DND-41 (cell line): ENCODE data around the gene C1QL2.

ENCODE experiments used
- ATAC-seq: fragments of 200-7000 bp; cut with Tn5 transposase; 3 replicates; pipeline ENCODE4 v1.9.1; 2021; ENCODE audit warnings: low read depth; ENCODE audit not compliant: insufficient read depth
- DNase-seq: peaks from one replicate; pipeline ENCODE4 v3.0.0-alpha.2; 2020
- H2AFZ ChIP-seq: 2 replicates; pipeline ENCODE4 v1.6.0; 2012; ENCODE audit warnings: low read depth, low read length
- H3K27ac ChIP-seq: 2 replicates; pipeline ENCODE4 v1.5.1; 2012; ENCODE audit warnings: low read length, inconsistent platforms
- H3K27me3 ChIP-seq: fragments of 200-600 bp; sonication (generic); 2 replicates; pipeline ENCODE4 v1.6.0; 2012; ENCODE audit warnings: low read length, mild to moderate bottlenecking, inconsistent platforms; ENCODE audit not compliant: insufficient read depth, poor library complexity
- H3K36me3 ChIP-seq: 2 replicates; pipeline ENCODE4 v1.5.1; 2012; ENCODE audit warnings: low read length, inconsistent platforms; ENCODE audit not compliant: insufficient read depth
- H3K4me1 ChIP-seq: 2 replicates; pipeline ENCODE4 v1.5.1; 2012; ENCODE audit warnings: mild to moderate bottlenecking, low read length; ENCODE audit not compliant: insufficient read depth
- H3K4me2 ChIP-seq: 2 replicates; pipeline ENCODE4 v1.6.0; 2012; ENCODE audit warnings: mild to moderate bottlenecking, moderate library complexity, low read length, inconsistent platforms; ENCODE audit not compliant: insufficient read depth
- H3K4me3 ChIP-seq, 2 experiments: fragments of 200-600 bp in 1 of 2; shearing (Covaris generic) in 1 of 2; 2 replicates each; pipeline ENCODE4 v1.5.1; 2012 to 2016; ENCODE audit warnings: inconsistent platforms in 2 of 2, low read length in 2 of 2, mild to moderate bottlenecking in 2 of 2, low read depth in 1 of 2, moderate library complexity in 1 of 2
- H3K79me2 ChIP-seq: 2 replicates; pipeline ENCODE4 v1.6.0; 2012; ENCODE audit warnings: low read length, inconsistent platforms; ENCODE audit not compliant: insufficient read depth
- H3K9ac ChIP-seq: 2 replicates; pipeline ENCODE4 v1.6.0; 2012; ENCODE audit warnings: low read depth, mild to moderate bottlenecking, inconsistent platforms, low read length, moderate library complexity
- H3K9me3 ChIP-seq: 2 replicates; pipeline ENCODE4 v1.5.1; 2012; ENCODE audit warnings: low read length, moderate library complexity, mild to moderate bottlenecking, inconsistent platforms; ENCODE audit not compliant: insufficient read depth, severe bottlenecking
- H4K20me1 ChIP-seq: 2 replicates; pipeline ENCODE4 v1.6.0; 2012; ENCODE audit warnings: low read length; ENCODE audit not compliant: insufficient read depth
- CTCF ChIP-seq: IDR thresholded peaks from 2 replicates; pipeline ENCODE4 v1.5.1; 2012; ENCODE audit warnings: borderline replicate concordance, low read length, moderate library complexity, mild to moderate bottlenecking; ENCODE audit not compliant: poor library complexity, severe bottlenecking; ENCODE audit errors: extremely low read depth
- EZH2 ChIP-seq: IDR thresholded peaks from 3 replicates; pipeline ENCODE4 v1.6.1; 2012; ENCODE audit warnings: borderline replicate concordance, low read depth, mild to moderate bottlenecking, moderate library complexity, low read length, inconsistent platforms; ENCODE audit not compliant: severe bottlenecking

The C1QL2 gene

GRCh38 chr2:119114266-119114665, 44.3 kb downstream of the C1QL2 start:
- no peak for TF ChIP-seq CTCF
- no peak for TF ChIP-seq EZH2
- ATAC-seq: no peak
- H3K4me2 ChIP-seq: no peak overlapping the region

GRCh38 chr2:119113489-119113770, 45.1 kb downstream of the C1QL2 start:
- Histone ChIP-seq H3K9me3 (no peaks in the 10 kb centered on the region), H3K27ac (no peak overlapping the region), H3K36me3 (no peaks in the 10 kb centered on the region), H2AFZ (no peak overlapping the region), H3K4me1 (no peaks in the 10 kb centered on the region), H3K27me3 (peaks cover 2% of the 10 kb centered on the region), H3K79me2 (no peaks in the 10 kb centered on the region), H3K4me2 (no peak overlapping the region), H3K9ac (no peak overlapping the region), H3K4me3 (no peak overlapping the region), H4K20me1 (no peaks in the 10 kb centered on the region)
- TF ChIP-seq CTCF: no peak
- no peak for TF ChIP-seq EZH2
- ATAC-seq: no peak
- no peak for DNase-seq

More at GRCh38 chr2:119114266-119114665, 44.3 kb downstream of the C1QL2 start:
- H3K79me2 ChIP-seq: no peaks in the 10 kb centered on the region
- no peak overlapping the region for H3K9ac ChIP-seq
- no peak overlapping the region for H2AFZ ChIP-seq
- no peaks in the 10 kb centered on the region for H3K36me3 ChIP-seq
- no peak overlapping the region for H3K4me3 ChIP-seq
- peaks cover 2% of the 10 kb centered on the region for H3K27me3 ChIP-seq
- no peak overlapping the region for H3K27ac ChIP-seq
- H4K20me1 ChIP-seq: no peaks in the 10 kb centered on the region
- H3K9me3 ChIP-seq: no peaks in the 10 kb centered on the region
- no peak for DNase-seq
- H3K4me1 ChIP-seq: no peaks in the 10 kb centered on the region

GRCh38 chr2:119112770-119113488, 45.6 kb downstream of the C1QL2 start:
- Histone ChIP-seq H3K36me3 (no peaks in the 10 kb centered on the region), H3K9me3 (no peaks in the 10 kb centered on the region), H2AFZ (no peak overlapping the region), H3K4me2 (no peak overlapping the region), H3K79me2 (no peaks in the 10 kb centered on the region), H3K4me3 (no peak overlapping the region), H3K27ac (no peak overlapping the region), H4K20me1 (no peaks in the 10 kb centered on the region), H3K4me1 (no peaks in the 10 kb centered on the region), H3K9ac (no peak overlapping the region), H3K27me3 (peaks cover 2% of the 10 kb centered on the region)
- DNase-seq: no peak
- no peak for ATAC-seq
- TF ChIP-seq CTCF: no peak
- no peak for TF ChIP-seq EZH2

- TF ChIP-seq EZH2 (no peak), CTCF (no peak)
- DNase-seq: no peak
- Histone ChIP-seq H2AFZ (no peak overlapping the region), H3K4me3 (no peak overlapping the region), H3K4me2 (no peak overlapping the region), H3K36me3 (no peaks in the 10 kb centered on the region), H3K9ac (no peak overlapping the region), H3K27me3 (peaks cover 2% of the 10 kb centered on the region), H3K9me3 (no peaks in the 10 kb centered on the region), H4K20me1 (no peaks in the 10 kb centered on the region), H3K79me2 (no peaks in the 10 kb centered on the region), H3K4me1 (no peaks in the 10 kb centered on the region), H3K27ac (no peak overlapping the region)
- ATAC-seq: no peak
Observed at GRCh38 chr2:119112230-119112629, 46.3 kb downstream of the C1QL2 start.
